Nucleus accumbens (tissue), 56 donors: ENCODE data around the gene NTSR1.
A peak's percentile ranks its signal among the peaks of the same experiment; 100 is the strongest.

Source experiments
- DNase-seq, 56 donors: peaks; one replicate each; lab custom pipeline; 2025; lab: John Stamatoyannopoulos, UW

Gene NTSR1

DNA sequence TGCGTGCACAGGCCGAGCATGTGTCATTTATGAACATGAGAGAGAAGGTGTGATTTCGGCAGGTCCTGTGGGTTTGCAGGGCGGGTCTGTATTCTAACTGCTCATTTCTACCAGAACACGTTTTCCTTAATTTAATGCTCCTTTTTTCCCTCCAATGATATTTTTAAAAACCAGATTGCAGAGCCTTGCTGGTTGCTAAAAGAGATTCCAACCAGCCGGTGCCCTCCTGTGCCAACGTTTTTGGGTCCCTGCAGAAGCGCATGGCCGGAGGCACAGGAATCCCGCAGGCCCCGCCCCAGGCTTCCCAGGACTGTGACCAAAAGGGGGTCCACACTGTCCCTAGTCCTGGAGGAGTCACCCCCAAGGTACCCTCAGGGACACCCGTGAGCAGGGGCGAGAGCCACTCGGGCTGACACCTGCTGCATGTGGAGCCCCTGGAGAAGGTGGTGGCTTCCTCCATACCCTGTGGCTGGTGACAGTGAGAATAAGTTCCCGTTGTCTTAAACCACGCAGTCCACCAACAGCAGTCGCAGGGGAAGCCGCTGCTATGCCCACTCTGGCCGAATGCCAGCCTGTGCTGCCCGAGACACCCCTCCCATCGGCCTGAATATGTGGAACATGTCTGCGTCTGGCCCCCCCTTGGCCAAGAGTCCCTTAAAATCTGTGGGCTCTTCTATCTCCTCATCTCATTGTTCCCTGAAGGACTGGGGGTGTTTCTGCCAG, 15.7 kb upstream of the NTSR1 start:
- DNase-seq, result no peak

DNA sequence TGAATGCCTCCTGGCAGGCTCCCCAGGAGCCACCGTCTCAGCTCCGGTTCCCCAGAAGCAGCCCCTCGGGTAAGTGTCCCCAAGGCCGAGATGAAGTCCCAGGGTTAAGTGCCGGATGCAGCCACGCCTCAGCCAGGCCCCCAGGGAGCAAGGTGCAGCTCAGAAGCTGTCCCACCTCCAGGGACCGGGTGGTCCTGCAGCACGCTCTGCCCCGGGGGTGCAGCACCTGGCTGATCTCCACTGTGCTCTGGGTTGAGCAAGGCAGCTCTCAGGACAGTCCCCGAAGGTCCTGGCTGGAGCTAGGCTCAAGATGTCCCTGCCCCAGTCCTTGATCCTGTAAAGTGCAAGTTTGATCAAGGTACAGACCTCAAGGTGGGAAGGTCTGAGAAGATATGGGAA, 15.1 kb upstream of the NTSR1 start:
- DNase-seq, result no peak

DNA sequence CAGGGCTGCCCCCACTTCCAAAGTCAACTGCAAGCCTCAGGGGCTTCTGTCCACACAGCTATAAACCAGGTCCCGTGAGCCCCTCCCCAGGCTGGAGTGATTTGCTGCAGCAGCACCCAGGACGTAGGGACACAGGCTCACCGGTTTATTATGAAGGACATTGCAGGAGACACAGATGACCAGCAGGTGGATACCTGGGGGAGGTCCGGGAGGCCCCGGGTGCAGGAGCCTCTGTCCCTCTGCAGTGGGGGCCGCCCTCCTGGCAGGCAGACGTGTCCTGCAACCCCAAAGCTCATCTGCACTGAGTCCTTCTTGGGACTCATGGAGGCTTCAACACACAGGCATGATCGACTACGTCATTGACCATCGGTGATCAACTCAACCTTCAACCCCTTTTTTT, 14.5 kb upstream of the NTSR1 start:
- DNase-seq, result no peak

DNA sequence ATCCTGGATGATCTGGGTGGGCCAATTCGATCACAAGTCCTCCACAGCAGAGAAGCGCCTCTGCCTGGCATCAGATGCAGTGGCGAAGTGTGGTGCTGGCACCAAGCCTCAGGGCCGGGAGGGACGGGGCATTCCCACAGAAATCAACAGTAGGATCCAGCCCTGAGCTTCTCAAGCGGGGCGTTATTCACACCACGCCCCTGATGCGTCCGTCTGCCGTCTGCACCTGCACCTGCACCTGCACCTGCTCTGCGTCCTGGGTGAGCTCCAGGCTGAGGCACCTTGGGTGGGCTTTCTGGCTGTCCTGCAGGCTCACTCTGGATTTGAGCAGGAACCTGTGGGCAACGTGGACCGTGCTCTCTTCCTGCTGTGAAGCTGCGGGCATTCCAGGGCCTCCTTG, 13.8 kb upstream of the NTSR1 start:
- DNase-seq, result no peak

DNA sequence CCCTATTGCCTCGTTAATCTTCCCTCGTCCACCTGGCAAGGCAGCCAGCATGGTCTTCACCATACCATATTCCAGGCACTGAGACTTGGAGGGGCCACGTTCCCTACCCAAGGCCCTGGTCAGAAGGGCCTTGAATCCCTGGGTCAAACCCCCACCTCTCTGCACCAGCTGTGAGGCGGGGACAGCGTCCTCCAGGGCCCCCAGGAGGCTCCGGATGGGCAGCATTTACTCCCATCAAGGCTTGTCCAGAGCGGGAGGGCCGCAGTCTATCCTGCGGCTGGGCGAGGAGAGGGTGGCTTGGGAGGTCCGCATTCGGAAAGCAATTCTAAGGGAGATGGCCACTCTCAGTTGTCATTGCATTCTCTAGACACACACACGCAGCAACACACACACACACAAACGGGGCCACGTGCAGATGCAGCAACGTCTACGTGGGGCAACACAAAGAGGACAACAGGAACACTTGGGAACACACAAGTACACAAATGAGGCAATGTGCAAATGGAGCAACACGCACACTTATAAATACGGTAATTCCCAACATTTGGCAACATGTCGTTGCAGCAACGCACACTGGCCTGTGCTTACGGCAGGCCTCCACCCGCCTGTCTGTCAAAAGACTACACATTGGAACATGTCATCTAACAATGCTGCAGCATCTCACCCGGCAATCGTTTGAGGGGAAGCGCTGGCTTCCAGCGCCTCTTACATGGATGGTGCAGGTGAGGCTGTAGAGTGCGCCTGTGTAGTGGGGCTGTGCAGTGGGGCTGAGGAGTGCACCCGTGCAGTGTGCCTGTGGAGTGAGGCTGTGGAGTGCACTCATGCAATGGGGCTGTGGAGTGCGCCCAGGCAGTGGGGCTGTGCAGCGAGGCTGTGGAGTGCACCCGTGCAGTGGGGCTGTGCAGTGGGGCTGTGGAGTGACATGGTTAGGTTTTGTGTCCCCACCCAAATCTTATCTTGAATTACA, 12.9 kb upstream of the NTSR1 start:
- no peak for DNase-seq

DNA sequence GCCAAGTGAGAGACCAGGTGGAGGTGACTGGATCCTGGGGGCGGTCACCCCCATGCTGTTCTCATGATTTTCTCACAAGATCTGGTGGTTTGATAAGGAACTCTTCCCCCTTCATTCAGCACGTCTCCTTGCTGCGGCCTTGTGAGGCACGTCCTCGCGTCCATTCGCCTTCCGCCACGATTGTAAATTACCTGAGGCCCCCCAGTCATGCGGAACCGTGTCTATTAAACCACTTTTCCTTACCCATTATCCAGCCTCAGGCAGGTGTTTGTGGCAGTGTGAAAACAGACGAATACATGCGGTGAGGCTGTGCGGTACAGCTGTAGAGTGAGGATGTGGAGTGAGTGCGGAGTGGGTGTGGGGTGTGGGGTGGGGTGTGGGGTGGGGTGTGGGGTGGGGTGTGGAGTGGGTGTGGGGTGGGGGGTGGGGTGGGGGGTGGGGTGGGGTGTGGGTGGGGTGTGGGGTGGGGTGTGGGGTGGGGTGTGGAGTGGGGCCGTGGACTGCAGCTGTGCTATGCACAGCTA, 12.1 kb upstream of the NTSR1 start:
- no peak for DNase-seq

DNA sequence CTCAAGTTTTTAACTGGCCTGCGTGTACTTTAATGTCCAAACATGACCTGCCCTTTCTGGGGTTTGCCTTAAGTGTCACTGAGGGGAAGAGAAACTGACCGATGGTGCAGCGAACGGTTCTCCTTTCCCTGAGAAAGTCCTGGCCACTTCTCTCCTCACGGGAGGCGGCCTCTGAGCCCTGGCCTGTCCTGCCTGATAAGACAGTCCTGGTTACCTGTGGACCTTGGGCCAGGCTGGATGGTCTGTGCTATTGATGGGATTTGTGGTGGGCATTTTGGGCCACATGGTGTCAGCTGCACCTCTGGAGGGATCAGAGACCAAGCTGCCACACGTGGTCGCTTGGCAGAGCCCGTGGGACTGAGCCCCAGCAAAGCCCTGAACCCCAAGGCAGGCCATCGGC, 11.6 kb upstream of the NTSR1 start:
- DNase-seq, result no peak

DNA sequence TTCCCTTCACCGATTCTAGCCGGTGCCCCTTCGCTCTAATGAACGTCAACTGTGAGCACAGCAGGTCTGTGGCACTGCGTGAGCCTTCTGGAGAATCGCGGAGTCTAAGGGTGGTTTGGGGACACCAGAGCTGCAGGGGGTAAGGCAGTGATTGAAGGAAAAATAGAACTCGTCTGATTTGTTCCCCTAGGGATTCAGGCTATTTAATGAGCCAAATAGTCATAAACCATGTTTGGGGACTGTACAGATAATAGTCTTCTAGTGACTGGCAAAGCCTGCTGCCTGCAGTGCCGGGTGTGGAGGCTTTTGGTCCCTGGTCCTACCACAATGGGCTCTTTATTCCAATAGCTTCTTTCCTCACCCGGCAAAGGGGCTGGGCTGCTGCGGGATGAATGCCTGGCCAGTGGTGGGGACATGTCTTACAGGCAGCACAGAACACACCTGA, 11.1 kb upstream of the NTSR1 start:
- peak in 47 of 56 donors; percentile 8 to 73 (median 46) for DNase-seq

DNA sequence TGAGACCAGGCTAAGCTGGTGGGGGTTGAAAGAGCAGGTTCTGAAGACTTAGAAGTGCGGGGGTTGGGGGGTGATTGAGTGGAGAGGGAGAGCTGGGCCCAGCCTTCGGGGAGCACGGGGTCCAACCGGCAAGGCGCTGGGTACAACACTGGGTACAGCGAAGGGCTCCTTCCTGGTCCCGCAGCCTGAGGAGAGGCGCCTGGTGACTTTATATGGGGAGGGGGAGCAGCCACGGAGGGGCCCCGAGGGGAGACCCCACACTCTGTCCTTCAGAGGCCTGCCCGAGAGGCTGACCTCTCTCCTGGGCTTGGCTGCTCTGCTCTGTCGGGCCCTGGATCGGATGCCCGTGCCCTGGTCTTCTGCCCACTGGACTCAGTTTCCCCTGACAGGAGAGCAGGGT, 10.4 kb upstream of the NTSR1 start:
- DNase-seq, result no peak

DNA sequence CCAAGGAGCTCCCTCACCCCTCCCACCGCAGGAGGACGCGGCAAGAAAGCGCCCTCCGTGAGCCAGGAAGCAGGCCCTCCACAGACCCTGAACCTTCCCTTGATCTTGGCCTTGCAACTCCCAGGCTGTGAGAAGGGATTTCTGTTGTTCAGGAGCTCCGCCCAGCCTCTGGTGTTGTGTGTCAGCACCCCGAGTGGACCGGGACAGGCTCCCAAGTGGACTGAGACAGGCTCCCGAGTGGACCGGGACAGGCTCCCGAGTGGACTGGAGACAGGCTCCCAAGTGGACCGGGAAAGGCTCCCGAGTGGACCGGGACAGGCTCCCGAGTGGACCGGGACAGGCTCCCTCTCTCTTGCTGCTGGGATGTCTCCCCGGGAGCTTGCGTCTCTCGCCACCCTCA, 9.3 kb upstream of the NTSR1 start:
- no peak for DNase-seq

DNA sequence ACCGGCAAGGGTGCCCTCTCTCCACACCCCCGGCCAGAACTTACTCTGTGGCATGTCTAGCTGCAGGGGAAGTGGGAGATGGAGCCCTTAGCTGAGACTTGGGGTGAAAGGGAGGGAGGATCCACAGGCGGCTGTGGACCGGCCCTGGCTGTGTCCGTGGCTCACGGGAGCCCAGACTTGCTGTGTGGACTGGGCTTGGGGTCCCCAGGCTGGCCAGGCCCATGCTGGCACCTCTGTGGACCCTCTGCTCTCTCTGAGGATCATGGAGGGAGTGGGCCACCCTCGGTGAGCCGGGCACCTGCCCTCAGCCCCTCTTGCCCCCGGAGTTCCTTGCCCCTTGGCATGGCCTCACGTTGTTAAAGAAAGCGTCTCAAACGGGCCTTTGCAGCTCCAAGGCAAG, 8.9 kb upstream of the NTSR1 start:
- DNase-seq, result no peak

DNA sequence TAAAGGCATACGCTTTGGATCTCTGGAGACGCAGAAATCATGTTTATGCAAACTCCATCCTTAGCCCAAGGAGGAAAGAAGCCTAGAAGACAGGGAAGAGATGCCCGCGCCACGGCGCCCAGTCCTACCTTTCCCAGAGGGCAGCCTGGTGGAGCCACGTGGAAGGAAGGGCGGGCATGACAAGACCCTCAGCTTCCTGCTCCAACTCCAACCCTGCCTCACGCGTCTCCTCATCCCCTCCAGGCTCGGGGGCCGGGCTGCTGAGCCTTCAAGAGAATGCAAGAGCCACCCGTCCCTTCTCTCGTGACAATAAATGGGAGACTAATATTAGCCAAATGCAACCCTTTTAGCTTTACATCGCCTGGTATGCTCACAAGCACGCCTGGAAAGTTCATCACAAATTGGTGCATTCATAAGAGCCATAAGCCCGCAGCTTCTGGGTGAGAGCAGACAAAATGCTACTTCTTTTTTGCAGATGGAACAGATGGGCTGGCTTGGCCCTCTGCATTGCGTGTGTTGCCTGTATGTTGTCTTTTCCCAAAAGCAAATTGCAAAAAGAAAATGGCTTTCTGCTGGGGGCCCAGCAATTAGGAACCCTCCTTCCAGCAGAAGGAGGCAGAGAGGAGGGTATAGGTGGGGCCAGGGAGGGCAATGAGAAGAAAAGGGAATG, 8.2 kb upstream of the NTSR1 start:
- no peak for DNase-seq

DNA sequence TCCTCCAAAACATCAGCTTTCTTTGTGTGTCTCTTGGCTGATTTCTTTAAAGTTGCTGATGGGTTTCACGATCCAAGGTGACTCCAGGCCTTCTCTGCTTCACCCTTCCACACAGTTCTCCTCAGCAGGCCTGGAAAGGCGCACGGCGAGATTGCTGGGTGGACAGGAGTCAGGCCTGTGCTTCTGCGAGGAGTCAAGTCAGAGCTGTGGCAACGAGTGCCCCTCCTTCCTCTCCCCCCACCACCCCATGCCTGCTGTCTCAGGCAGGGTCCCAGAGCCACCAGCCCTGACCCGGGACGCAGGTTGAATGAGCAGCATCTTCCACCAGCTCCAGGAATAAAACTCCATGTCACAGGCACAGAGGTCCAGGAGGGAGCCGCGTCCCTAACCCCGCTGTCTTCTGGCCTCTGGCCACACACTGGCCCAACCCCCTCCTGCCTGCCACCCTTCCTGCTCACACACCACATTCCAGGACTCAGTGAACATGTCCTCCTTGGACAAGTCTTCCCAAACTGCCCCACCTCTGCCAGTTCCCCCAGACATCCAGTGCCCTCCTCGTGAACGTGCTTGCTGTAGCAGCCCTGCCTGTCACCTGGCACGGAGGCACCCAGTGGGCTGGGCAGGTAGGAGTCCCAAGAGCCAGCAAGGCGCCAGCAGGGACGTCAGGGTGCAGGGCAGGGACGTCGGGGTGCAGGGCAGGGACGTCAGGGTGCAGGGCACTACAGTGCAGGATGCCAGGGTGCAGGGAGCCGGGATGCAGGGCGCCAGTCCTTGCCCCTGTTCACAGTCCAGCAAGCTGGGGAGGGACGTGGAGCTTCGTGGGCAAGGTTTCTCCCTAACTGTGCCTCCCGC, 7.2 kb upstream of the NTSR1 start:
- no peak for DNase-seq

DNA sequence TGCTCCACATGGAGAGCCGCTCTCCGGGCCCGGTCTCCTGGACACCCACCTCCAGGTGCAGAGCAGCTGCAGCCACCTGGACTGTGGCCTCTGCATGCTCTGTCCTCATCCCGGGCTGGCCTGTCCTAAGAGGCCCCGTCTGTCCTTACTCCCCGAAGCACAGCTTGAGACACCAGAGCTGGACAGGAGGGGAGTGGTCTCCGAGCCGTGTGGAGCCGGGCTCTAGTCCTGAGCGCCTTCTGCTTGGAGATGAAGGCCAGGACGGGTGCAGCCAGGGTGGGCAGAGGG, 6.7 kb upstream of the NTSR1 start:
- DNase-seq, result no peak

DNA sequence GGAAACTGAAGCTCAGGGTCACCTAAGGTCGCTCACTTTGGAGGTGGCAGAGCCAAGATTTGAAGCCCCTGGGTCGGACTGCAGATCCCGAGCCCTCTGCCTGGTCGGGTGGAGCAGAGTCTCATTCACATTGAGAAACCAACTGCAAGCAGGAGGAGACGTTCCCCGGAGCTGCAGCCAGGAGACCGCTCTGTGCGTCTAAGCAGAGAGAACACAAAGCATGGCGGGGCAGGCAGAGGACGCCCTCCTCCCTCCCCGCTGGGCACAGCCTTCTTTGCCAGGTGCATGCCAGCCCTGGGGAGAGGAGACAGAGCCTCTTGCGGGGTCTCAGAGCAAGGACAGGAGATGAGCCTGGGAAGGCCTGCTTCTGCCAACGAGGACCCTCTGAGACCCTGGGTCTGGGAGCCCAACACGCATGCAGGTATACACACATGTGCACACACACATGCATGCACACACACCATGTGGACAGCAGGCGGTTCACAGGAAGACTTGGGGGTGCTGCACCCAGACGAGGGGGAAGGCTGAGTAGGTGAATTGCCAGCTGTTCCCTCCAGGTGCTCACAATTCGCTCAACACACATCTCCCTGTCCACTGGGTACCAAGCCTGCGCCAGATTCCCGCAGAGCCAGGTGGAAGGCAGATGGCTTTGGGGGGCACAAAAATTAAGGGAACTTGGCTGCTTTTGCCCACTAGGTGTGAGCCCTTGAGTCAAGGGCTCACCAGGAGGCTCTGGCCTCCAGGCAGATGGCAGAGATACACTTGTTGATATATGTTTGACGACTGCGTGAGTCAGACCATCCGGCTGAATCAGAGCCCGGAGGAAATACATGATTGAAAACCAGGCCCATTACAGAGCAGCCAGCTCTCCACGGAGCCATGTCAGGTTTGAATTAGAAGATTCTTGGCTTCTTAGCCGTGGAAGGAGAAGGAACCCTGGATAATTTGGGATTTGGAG, 5.5 kb upstream of the NTSR1 start:
- no peak for DNase-seq

DNA sequence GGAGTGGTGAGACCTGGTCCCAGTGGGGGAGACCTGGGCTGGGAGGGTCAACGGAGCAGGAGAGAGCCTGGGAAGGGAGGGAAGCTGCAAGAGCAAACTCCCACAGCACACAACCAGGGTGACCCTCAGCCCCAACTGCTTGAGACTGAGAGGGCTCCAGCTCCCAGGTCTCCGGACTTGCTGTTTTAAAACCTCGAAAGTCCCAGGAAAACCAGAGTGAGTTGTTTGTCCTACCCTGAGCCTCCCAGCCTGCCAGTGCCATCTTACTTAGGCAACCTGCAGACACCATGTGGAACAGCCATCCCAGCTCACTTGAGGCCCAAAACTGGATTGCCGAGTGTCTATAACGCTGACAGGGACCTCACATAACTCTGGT, 4.8 kb upstream of the NTSR1 start:
- no peak for DNase-seq

DNA sequence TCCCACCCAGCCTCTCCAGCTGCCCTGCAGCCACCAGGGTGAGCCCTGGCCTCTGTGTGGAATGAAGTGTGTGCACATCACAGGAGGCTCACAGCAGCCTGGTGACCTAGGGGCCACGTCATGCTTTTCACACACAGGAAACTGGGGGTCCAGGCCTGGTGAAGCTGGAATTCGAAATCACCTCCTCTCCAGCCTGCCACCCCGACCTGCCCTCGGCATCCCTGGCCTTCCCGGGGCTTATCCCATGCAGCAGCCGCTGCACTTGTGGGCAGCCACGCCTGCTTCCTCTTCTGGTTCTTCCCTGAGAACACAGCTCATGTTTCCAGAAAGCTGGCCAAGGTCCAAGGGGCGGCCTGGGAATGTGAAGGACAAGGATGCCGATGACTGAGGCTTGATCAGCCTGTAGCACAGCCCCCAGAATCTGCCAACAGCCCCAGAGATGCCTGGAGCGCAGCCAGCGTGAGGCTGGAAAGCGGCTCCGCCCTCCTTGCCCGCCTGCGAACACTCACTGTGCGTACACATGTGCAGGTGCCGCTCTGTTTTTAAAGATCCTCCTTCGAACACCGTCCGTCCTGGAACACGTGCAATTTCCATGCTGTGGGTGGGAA, 4.2 kb upstream of the NTSR1 start:
- peak in 12 of 56 donors; percentile 8 to 60 (median 30) for DNase-seq

DNA sequence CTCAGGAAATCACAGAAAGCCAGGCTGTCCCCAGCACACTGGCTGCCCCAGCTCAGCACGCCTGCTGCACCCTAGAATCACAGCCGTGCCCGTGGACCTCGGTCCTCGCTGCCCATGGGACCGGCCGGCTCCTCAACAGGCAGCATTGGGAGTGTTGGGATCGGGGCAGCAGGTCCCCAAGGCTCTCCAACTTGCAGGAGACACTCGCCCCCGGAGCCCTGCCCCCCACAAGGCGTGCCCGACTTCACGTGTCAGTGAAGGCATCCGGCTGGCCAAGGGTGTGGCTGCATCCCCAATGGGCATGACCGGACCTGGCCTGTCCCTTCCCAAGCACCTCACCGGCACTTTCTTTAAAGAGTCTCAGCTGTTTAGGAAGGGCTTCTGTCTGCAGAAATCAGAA, 3.0 kb upstream of the NTSR1 start:
- no peak for DNase-seq

DNA sequence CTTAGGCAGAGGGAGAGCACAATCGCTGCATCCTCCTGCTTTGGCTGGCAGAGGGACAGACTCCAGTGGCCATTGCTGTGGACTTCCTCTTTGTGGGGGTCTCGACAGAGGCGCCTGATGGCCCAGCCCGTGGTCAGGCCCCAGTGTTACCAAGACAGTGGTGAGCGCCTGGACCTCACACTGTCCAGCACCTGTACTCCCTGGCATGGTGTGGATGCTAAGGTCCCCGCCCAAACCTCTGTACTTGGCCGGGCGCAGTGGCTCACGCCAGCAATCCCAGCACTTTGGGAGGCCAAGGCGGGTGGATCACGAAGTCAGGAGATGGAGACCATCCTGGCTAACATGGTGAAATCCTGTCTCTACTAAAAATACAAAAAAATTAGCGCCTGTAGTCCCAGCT, 2.3 kb upstream of the NTSR1 start:
- no peak for DNase-seq
